HepG2 (cell line): ENCODE data around the gene GATA5. TPM values are rescaled to one million over a fixed set of nuclear protein-coding genes. Genes with fewer than 3 reads are reported as not detected.

Experiments used
- ATAC-seq: fragments of 200-7000 bp; cut with Tn5 transposase; 3 replicates; pipeline ENCODE4 v1.9.1; 2020; ENCODE audit warnings: mild to moderate bottlenecking, moderate library complexity
- BruUV-seq: library from RNA; stranded (reverse); fragments of 400-500 nt; replicated peaks from 2 replicates; lab custom pipeline; 2021; lab: Mats Ljungman, UMichigan
- CTCF ChIA-PET: fragments of 300-600 bp; formaldehyde crosslinking; extraction: SDS; loops from one replicate; lab custom pipeline; 2021; ENCODE audit warnings: low total read pairs, inconsistent platforms, low intra/inter-chr PET ratio; lab: Yijun Ruan, JAX
- POLR2A ChIA-PET: fragments of 350-600 bp; sonication (Branson Sonifier 250); formaldehyde crosslinking; loops from one replicate; lab custom pipeline; 2020; ENCODE audit warnings: antibody characterized with exemption, inconsistent platforms; lab: Yijun Ruan, JAX
- DNase-seq: peaks from one replicate; pipeline ENCODE4 v3.0.0-alpha.2; 2015; ENCODE audit warnings: low spot score
- FAIRE-seq: peaks from 3 replicates; lab custom pipeline; 2011; peaks lifted over from hg19 to GRCh38; lab: Jason Lieb, UNC
- H2AFZ ChIP-seq: one replicate; pipeline ENCODE4 v1.6.1; 2011; ENCODE audit warnings: low read length, inconsistent platforms
- H3K27ac ChIP-seq: fragments of 300-600 bp; 3 replicates; pipeline ENCODE4 v1.8.0; 2011; ENCODE audit warnings: mixed run types, mild to moderate bottlenecking, mixed read lengths, low read length, inconsistent platforms; ENCODE audit not compliant: insufficient read depth; ENCODE audit errors: extremely low read length
- H3K27me3 ChIP-seq, 2 experiments: fragments of 200-600 bp in 1 of 2; 2 replicates in 1 of 2; 3 replicates in 1 of 2; pipeline versions ENCODE4 v1.6.0 to v1.8.0; 2011; ENCODE audit warnings: low read length in 2 of 2, mild to moderate bottlenecking in 2 of 2, moderate library complexity in 2 of 2, inconsistent platforms in 1 of 2; ENCODE audit not compliant: insufficient read depth in 2 of 2, control insufficient read depth in 1 of 2
- H3K36me3 ChIP-seq, 2 experiments: fragments of 200-600 bp in 1 of 2; replicated peaks in 1 of 2; 2 replicates in 1 of 2; 3 replicates in 1 of 2; pipeline versions ENCODE4 v1.5.1 to v1.8.0; 2011; ENCODE audit warnings: low read length in 2 of 2, inconsistent platforms in 1 of 2; ENCODE audit not compliant: insufficient read depth in 2 of 2, control insufficient read depth in 1 of 2
- H3K4me1 ChIP-seq: 2 replicates; pipeline ENCODE4 v1.5.1; 2012; ENCODE audit warnings: low read length, inconsistent platforms; ENCODE audit not compliant: insufficient read depth
- H3K4me2 ChIP-seq: 2 replicates; pipeline ENCODE4 v1.6.0; 2011; ENCODE audit warnings: low read depth, low read length, inconsistent platforms
- H3K4me3 ChIP-seq, 3 experiments: fragments of 200-600 bp in 1 of 3; sonication (generic), shearing (Covaris generic) in 1 of 3; replicated peaks in 1 of 3; 2 replicates each; pipeline ENCODE4 v1.5.1; 2011 to 2016; ENCODE audit warnings: low read length in 3 of 3, inconsistent platforms in 2 of 3, low read depth in 2 of 3, mild to moderate bottlenecking in 2 of 3, control low read depth in 1 of 3, mixed read lengths in 1 of 3; ENCODE audit not compliant: insufficient read depth in 1 of 3
- H3K79me2 ChIP-seq: one replicate; pipeline ENCODE4 v1.6.1; 2011; ENCODE audit warnings: low read length, inconsistent platforms; ENCODE audit not compliant: insufficient read depth
- H3K9ac ChIP-seq: 2 replicates; pipeline ENCODE4 v1.6.0; 2011; ENCODE audit warnings: mild to moderate bottlenecking, low read depth, low read length, inconsistent platforms; ENCODE audit not compliant: insufficient read depth
- H3K9me3 ChIP-seq: 2 replicates; pipeline ENCODE4 v1.5.1; 2012; ENCODE audit warnings: mild to moderate bottlenecking, low read length
- H4K20me1 ChIP-seq: 2 replicates; pipeline ENCODE4 v1.6.0; 2011; ENCODE audit warnings: inconsistent platforms, mild to moderate bottlenecking, low read length, moderate library complexity; ENCODE audit not compliant: insufficient read depth
- GABPB1 ChIP-seq: IDR thresholded peaks from 2 replicates; pipeline ENCODE4 v1.6.1; 2016; ENCODE audit warnings: mild to moderate bottlenecking, missing genetic modification reagents, moderate library complexity, missing compliant biosample characterization
- HHEX ChIP-seq: IDR thresholded peaks from 2 replicates; pipeline ENCODE4 v1.6.1; 2016; ENCODE audit warnings: control low read depth
- HIVEP1 ChIP-seq: sonication (generic); formaldehyde crosslinking; IDR thresholded peaks from 2 replicates; pipeline ENCODE4 v1.4.0; 2020; ENCODE audit warnings: mild to moderate bottlenecking, missing genetic modification reagents
- HNRNPL ChIP-seq: fragments of 200-400 bp; formaldehyde crosslinking; IDR thresholded peaks from 2 replicates; pipeline ENCODE4 v1.6.1; 2017; ENCODE audit warnings: mild to moderate bottlenecking, low read depth, low read length
- HOXA3 ChIP-seq: sonication (generic); formaldehyde crosslinking; IDR thresholded peaks from 2 replicates; pipeline ENCODE4 v1.5.0; 2020; ENCODE audit warnings: missing genetic modification reagents
- KDM2A ChIP-seq: sonication (generic); formaldehyde crosslinking; IDR thresholded peaks from 2 replicates; pipeline ENCODE4 v1.4.0; 2020; ENCODE audit warnings: low read depth, missing genetic modification reagents, borderline replicate concordance
- MIER3 ChIP-seq: IDR thresholded peaks from 2 replicates; pipeline ENCODE4 v1.6.1; 2016; ENCODE audit warnings: missing compliant biosample characterization, borderline replicate concordance
- MXD1 ChIP-seq: sonication (generic); formaldehyde crosslinking; IDR thresholded peaks from 2 replicates; pipeline ENCODE4 v1.4.0; 2020; ENCODE audit warnings: mild to moderate bottlenecking, missing genetic modification reagents
- PHB2 ChIP-seq: fragments of 450-650 bp; IDR thresholded peaks from 2 replicates; pipeline ENCODE4 v1.6.1; 2018; ENCODE audit not compliant: partially characterized antibody
- USF2 ChIP-seq, 2 experiments: sonication (generic) in 1 of 2; formaldehyde crosslinking in 1 of 2; IDR thresholded peaks; 2 replicates each; pipeline versions ENCODE4 v1.5.1 to v1.6.1; 2011 to 2020; ENCODE audit warnings: borderline replicate concordance in 1 of 2, low read depth in 1 of 2, low read length in 1 of 2, mild to moderate bottlenecking in 1 of 2, missing genetic modification reagents in 1 of 2, moderate library complexity in 1 of 2
- ZNF263 ChIP-seq: sonication (generic); formaldehyde crosslinking; IDR thresholded peaks from 2 replicates; pipeline ENCODE4 v1.4.0; 2020; ENCODE audit warnings: missing genetic modification reagents
- ZNF687 ChIP-seq: sonication (generic); formaldehyde crosslinking; IDR thresholded peaks from 2 replicates; pipeline ENCODE4 v1.5.1; 2020; ENCODE audit warnings: mild to moderate bottlenecking, missing genetic modification reagents, moderate library complexity
- ZNF746 ChIP-seq: sonication (generic); formaldehyde crosslinking; IDR thresholded peaks from 2 replicates; pipeline ENCODE4 v1.8.0; 2022; ENCODE audit warnings: mild to moderate bottlenecking, missing genetic modification reagents
- ZNF883 ChIP-seq: sonication (generic); formaldehyde crosslinking; IDR thresholded peaks from 2 replicates; pipeline ENCODE4 v1.5.1; 2020; ENCODE audit warnings: mild to moderate bottlenecking, missing genetic modification reagents; ENCODE audit errors: not compliant biosample characterization
- WGBS: methylation state at CpG from one replicate; pipeline ENCODE4 v1.1.6; 2017; ENCODE audit warnings: low lambda C conversion rate; 5-methylcytosine and 5-hydroxymethylcytosine counted together
- in situ Hi-C: cut with HindIII; loops from 2 replicates; pipeline ENCODE4 v1.10.0; 2017; ENCODE audit warnings: low pct_unique_long_range_greater_than_20kb; ENCODE audit not compliant: extremely low pct_ligation_motif_present
- intact Hi-C: fragments of 100-400 bp; cut with micrococcal nuclease; formaldehyde crosslinking; loops from one replicate; pipeline ENCODE4 v1.10.0; 2022; ENCODE audit not compliant: unreplicated experiment
- polyA plus RNA-seq, 8 experiments: library from polyadenylated mRNA; depleted of rRNA in 3 of 8; stranded (reverse) in 7 of 8; unstranded in 1 of 8; fragments of >200 nt; fragmentation: Illumina TruSeq in 4 of 8; extraction: Trizol in 4 of 8; gene quantifications; 2 replicates each; pipeline versions ENCODE4 v1.2.1 to v1.2.3, GENCODE V29; 2011 to 2016; ENCODE audit warnings: low read depth in 4 of 8, missing spikeins in 1 of 8, mixed read lengths in 1 of 8; ENCODE audit not compliant: insufficient read depth in 1 of 8
- total RNA-seq, 5 experiments: library from RNA; depleted of rRNA; stranded (reverse); fragments of >200 nt; fragmentation: Illumina TruSeq; extraction: Trizol; gene quantifications; 2 replicates each; pipeline ENCODE4 v1.2.3, GENCODE V29; 2016; ENCODE audit warnings: low read depth in 1 of 5

The GATA5 gene
- total and polyA plus RNA-seq, 2 of the 13 experiments (the other 11 are each of a cell fraction or from before 2014, with no cell fraction given) = 0.12 to 0.20 TPM

GRCh38 chr20:62476056-62476838, 452 bp upstream of the GATA5 start:
- in situ Hi-C loops (no loop called here), intact Hi-C loops (no loop called here)
- Histone ChIP-seq H3K27me3 (peaks cover 13 to 41% of the 10 kb centered on the region in 2 experiments; a peak in 4 of 5 replicates), H3K4me1 (peaks cover 20% of the 10 kb centered on the region), H3K79me2 (no peaks in the 10 kb centered on the region), H3K9ac (no peak overlapping the region), H3K9me3 (no peaks in the 10 kb centered on the region), H2AFZ (no peak overlapping the region), H3K4me3 (peak overlapping the region in 1 of 3 experiments; percentile 39; a peak in 1 of 6 replicates), H3K27ac (no peak overlapping the region), H4K20me1 (peaks cover 9% of the 10 kb centered on the region; the same call in 1 of the 2 replicates), H3K4me2 (peak overlapping the region; percentile 46), H3K36me3 (no peaks in the 10 kb centered on the region)
- ChIA-PET CTCF (no interaction called here), POLR2A (no interaction called here)
- ATAC-seq (peak; percentile 14), FAIRE-seq (no peak), DNase-seq (no peak)
- WGBS = 83% methylated on average over 38 of the region's 82 CpGs
- BruUV-seq = no TSS peak
- peak; percentile 52; the same call in 1 of the 2 replicates for TF ChIP-seq HIVEP1 (CRISPR knock-in tag)
- TF ChIP-seq HHEX (CRISPR knock-in tag) = no peak
- peak; percentile 54; the same call in 1 of the 2 replicates for TF ChIP-seq MXD1
- 0 out of 2 replicates have a peak, but pooled peaks have one; percentile 24 for TF ChIP-seq ZNF746
- no peak for TF ChIP-seq PHB2
- 0 out of 2 replicates have a peak, but pooled peaks have one; percentile 27 for TF ChIP-seq HNRNPL
- peak; percentile 67 for TF ChIP-seq ZNF687 (CRISPR knock-in tag)
- peak; percentile 79 for TF ChIP-seq ZNF883 (CRISPR knock-in tag)
- TF ChIP-seq ZNF263 (CRISPR knock-in tag) = 0 out of 2 replicates have a peak, but pooled peaks have one; percentile 11
- no peak for TF ChIP-seq USF2 (IDR thresholded peaks at IDR 0.05; ENCODE audit: low read depth, low read length)
- TF ChIP-seq USF2 (CRISPR knock-in tag; IDR thresholded peaks at IDR 0.05; ENCODE audit: borderline replicate concordance) = peak; percentile 76; the same call in 1 of the 2 replicates
- TF ChIP-seq KDM2A (CRISPR knock-in tag) = peak; percentile 16; the same call in 1 of the 2 replicates
- peak; percentile 32; the same call in 1 of the 2 replicates for TF ChIP-seq GABPB1 (CRISPR knock-in tag)
- no peak for TF ChIP-seq HOXA3 (CRISPR knock-in tag)
- no peak for TF ChIP-seq MIER3 (CRISPR knock-in tag)
